DMS53 treated with DMSO at 0.1 percent for 48 hours (cell line): ENCODE results near the gene PAQR7.

Source experiments
- DNase-seq: peaks from one replicate; lab custom pipeline; 2025; ENCODE audit not compliant: unreplicated experiment; lab: John Stamatoyannopoulos, UW

Gene PAQR7

DNA sequence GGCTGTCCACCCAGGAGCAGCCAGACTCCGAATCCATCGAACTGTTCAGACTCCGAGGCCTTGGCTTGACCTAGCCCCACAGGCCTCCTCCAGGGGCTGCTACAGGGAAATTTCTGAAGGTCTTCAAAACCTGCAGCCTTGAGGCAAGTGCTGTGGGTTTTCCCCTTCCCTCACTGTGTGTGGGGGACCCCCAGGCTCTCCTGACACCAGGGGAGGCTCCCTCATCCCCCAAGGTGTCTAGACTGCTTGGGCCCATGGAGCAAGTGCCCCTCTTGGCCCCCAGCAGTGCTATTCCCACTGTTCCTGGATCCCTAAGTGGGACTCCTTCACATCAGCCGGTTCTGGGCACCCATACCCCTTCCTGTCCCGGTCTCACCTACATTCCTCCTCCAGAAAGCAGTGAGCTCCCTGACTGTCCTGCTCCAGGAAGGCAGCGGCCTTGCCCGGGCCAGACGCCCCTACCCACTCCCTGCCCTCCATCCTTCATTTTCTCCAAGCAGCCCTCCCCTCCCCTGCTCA is 814 bp downstream of the PAQR7 start:
- no peak for DNase-seq

- no peak for DNase-seq
These were observed 1.3 kb downstream of the PAQR7 start for GRCh38 chr1:25874209-25874608.

GRCh38 chr1:25873120-25873519 is 2.4 kb downstream of the PAQR7 start:
- DNase-seq = no peak

- DNase-seq = no peak
These were observed 2.8 kb downstream of the PAQR7 start for GRCh38 chr1:25872713-25873112.

DNA sequence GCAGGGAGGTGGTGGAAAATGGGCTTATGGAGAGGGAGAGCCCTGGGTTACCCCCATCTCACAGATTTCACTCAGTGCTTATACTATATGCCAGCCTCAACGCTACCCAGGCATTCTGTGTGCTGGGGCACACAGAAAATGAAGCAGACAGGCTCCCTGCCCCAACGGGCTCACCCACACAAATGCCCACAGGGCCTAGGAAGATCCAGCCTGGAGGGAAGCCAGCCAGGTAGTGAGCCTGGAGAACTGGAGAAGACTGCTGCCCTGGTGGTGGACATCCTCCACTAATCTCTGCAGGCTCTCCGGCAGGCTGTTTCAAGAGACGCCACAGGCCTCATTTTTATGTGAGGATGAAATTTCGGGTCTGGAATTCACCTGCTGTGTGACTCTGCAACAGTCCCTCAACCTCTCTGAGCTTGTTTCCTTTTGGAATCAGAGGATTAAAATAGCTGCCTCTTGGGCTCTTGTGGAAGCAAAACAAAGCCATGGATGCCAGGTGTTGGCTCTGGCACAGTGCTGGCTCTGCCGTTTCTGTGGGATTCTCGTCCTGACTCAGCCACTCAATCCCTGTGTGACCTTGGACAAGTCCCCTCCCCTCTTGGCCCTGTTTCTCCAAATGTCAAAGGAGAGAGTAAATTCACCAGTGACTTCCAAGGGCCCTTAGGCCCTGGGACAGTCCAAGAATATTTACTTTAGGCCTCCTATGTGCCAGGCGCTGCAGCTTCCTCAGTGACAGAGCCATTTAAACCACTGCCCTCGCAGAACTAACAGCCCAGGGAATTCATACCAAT is 3.6 kb downstream of the PAQR7 start:
- no peak for DNase-seq

- DNase-seq = no peak
These were observed 4.3 kb downstream of the PAQR7 start for GRCh38 chr1:25871086-25871703.

GRCh38 chr1:25870614-25871013 is 4.9 kb downstream of the PAQR7 start:
- DNase-seq = no peak

DNA sequence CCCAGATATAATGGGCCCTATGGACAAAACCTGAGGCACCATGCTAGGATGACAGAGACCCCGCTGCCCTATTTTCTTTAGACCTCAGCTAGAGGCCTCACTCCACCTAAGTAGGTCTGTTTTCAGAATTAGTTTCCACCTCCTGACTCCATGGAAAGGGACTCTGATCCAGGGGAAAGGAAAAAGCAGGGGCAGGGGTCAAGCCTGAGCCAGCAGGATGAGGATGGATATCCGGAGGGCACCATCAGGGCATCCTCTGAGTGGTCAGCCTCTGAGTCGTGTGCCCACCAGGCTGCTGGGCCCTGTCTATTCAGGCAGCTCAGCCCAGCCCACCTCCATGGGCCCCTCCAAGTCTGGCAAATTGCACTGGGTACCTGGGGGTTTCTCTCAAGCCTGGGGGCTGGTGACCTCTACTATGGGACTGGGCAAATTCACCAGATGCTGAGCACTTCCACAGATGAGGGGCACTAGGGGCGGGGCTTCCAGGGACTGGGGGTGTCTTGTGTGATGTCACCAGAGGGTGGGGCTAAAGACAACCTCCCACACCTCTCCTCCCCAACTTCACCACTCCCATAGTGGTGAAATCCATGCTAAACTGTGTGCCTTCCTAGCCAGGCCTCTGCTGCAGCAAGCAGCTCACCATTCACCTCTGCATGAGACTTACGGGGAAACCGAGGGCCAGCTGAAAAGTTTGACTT is 5.5 kb downstream of the PAQR7 start:
- no peak for DNase-seq

DNA sequence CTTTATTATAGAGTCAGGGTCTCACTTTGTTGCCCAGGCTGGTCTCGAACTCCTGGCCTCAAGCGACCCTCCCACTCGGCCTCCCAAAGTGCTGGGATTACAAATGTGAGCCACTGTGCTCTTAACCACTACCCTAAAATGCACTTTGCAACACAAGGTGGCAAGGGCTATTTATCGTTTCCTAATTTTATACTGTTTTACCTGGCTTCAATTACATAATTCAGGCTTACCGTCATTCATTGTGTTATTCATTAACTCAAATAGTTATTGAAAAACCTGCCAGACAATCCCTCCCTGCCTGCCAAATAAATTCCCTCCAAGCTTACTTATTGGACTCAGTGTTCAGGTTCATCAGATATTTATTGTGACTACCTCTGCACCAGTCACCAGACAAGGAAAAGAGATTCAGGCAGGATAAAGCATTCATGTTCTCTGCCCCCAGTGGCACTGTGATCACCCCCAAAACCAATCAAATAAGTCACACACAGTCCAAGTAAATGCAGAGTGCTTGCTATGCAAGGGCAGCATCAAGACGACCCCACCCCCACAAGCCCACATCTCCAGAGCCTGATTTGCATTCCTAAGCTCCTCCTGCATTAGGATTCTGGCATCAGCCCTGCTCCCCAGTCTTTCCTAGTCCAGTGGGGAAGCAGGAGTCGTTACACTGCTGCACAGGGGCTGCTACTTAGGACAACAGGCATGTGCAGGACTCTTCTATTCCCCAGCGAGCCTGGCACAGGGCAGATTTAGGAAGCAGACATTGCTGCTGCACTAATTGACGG is 8.1 kb downstream of the PAQR7 start:
- DNase-seq = no peak

- DNase-seq = no peak
These were observed 9.2 kb downstream of the PAQR7 start for GRCh38 chr1:25866288-25866687.

GRCh38 chr1:25864434-25864833 is 11.1 kb downstream of the PAQR7 start:
- no peak for DNase-seq

DNA sequence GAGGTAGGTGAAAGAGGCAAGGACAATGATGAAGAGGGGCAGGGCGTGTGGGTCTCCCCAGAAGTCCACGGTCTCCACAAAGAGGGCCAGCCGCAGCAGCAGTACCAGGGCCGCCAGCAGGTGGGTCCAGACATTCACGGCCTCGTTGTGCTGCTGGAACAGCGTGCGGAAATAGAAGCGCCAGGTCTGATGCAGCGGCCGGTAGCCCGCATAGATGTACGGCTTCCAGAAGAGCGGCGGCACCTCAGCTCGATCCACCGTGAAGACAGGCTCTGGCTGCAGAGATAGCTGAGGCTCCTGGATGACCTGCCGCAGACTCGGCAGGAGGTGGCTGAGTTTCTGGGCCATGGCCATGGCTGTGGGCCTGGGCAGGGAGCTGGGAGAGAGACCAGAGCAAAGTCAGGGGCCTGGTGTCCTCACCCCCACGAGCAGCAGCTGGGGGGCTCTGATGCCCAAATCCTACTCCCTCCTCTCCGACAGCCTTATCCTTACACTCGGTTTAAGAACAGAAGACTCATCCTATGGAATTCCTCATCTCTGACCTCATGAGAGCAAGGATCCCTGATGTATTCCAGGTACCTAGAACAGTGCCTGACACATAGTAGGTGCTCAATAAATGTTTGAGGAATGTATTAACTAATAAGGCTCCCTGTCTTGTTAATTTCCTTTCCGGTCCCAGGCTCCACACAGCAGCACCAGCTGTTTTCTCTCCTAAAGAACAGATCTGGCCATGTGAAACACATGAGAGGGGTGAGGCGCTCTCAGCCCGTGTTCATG is 11.8 kb downstream of the PAQR7 start:
- DNase-seq = no peak

- DNase-seq = no peak
These were observed 12.6 kb downstream of the PAQR7 start for GRCh38 chr1:25862785-25863485.

- DNase-seq = no peak
These were observed 13.9 kb downstream of the PAQR7 start for GRCh38 chr1:25861316-25862286.

GRCh38 chr1:25858906-25859789 is 16.4 kb downstream of the PAQR7 start, which contains the start of gene AUNIP:
TSS of gene AUNIP (minus strand) at chr1:25859457. CDS start at chr1:25859357, 100 bp downstream.
- peak; percentile 79 for DNase-seq

- no peak for DNase-seq
These were observed 17.0 kb downstream of the PAQR7 start for GRCh38 chr1:25858494-25858893.

DNA sequence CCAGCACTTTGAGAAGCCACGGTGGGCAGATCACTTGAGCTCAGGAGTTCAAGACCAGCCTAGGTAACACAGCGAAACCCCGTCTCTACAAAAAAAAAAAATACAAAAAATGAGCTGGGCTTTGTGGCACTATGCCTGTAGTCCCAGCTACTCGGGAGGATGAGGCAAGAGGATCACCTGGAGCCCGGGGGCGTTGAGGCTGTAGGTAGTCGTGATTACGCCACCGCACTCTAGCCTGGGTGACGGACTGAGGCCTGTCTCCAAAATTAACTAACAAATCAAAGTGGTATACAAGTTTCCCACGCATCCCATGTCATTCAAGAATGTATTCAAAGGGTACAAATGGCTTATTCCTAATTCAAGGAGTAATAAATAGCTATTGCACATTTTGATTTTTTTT is 18.7 kb downstream of the PAQR7 start:
- DNase-seq = no peak
